H9 (cell line): ENCODE measurements around the gene OR2AK2. TPM values are rescaled to one million over a fixed set of nuclear protein-coding genes. Genes with fewer than 3 reads are reported as not detected.

ENCODE experiments used
- DNase-seq: peaks from one replicate; pipeline ENCODE4 v3.0.0-alpha.2; 2017
- H2AFZ ChIP-seq: one replicate; pipeline ENCODE4 v1.6.1; 2013; ENCODE audit warnings: mild to moderate bottlenecking, low read length, control low read depth, moderate library complexity
- H2AK5ac ChIP-seq: 2 replicates; pipeline ENCODE4 v1.6.1; 2013; ENCODE audit warnings: low read length, control low read depth, mixed read lengths; ENCODE audit not compliant: insufficient read length
- H2BK120ac ChIP-seq: one replicate; pipeline ENCODE4 v1.6.1; 2013; ENCODE audit warnings: low read depth, mild to moderate bottlenecking, low read length, control low read depth, inconsistent platforms; ENCODE audit not compliant: poor library complexity, severe bottlenecking
- H2BK12ac ChIP-seq: 2 replicates; pipeline ENCODE4 v1.6.1; 2013; ENCODE audit warnings: low read length, control low read depth, mixed read lengths, low read depth; ENCODE audit not compliant: insufficient read length
- H2BK15ac ChIP-seq: 2 replicates; pipeline ENCODE4 v1.6.1; 2013; ENCODE audit warnings: low read depth, low read length, control low read depth
- H2BK20ac ChIP-seq: one replicate; pipeline ENCODE4 v1.6.1; 2013; ENCODE audit warnings: low read depth, mild to moderate bottlenecking, low read length, control low read depth, inconsistent platforms; ENCODE audit not compliant: poor library complexity, severe bottlenecking
- H2BK5ac ChIP-seq: 2 replicates; pipeline ENCODE4 v1.6.1; 2013; ENCODE audit warnings: low read length, control low read depth, mixed read lengths; ENCODE audit not compliant: insufficient read length
- H3K14ac ChIP-seq: 2 replicates; pipeline ENCODE4 v1.6.1; 2013; ENCODE audit warnings: low read length, control low read depth; ENCODE audit not compliant: insufficient read depth
- H3K18ac ChIP-seq: 2 replicates; pipeline ENCODE4 v1.6.1; 2013; ENCODE audit warnings: low read depth, mild to moderate bottlenecking, mixed read lengths, low read length, control low read depth; ENCODE audit not compliant: insufficient read length
- H3K23ac ChIP-seq: 2 replicates; pipeline ENCODE4 v1.6.1; 2013; ENCODE audit warnings: low read length, control low read depth, mixed read lengths, low read depth; ENCODE audit not compliant: insufficient read length
- H3K23me2 ChIP-seq: 2 replicates; pipeline ENCODE4 v1.6.1; 2013; ENCODE audit warnings: low read depth, mild to moderate bottlenecking, mixed read lengths, low read length, control low read depth; ENCODE audit not compliant: insufficient read length, poor library complexity, severe bottlenecking
- H3K27ac ChIP-seq: 2 replicates; pipeline ENCODE4 v1.5.1; 2013; ENCODE audit warnings: low read length, control low read depth, mixed read lengths, low read depth; ENCODE audit not compliant: insufficient read length
- H3K27me3 ChIP-seq: 2 replicates; pipeline ENCODE4 v1.6.1; 2013; ENCODE audit warnings: low read length, control low read depth, inconsistent platforms; ENCODE audit not compliant: insufficient read depth
- H3K4ac ChIP-seq: 2 replicates; pipeline ENCODE4 v1.6.1; 2013; ENCODE audit warnings: low read depth, mild to moderate bottlenecking, control low read depth, inconsistent platforms, low read length, moderate library complexity
- H3K4me1 ChIP-seq: 2 replicates; pipeline ENCODE4 v1.6.1; 2013; ENCODE audit warnings: low read length, control low read depth, inconsistent platforms; ENCODE audit not compliant: insufficient read depth
- H3K4me2 ChIP-seq: 2 replicates; pipeline ENCODE4 v1.6.1; 2013; ENCODE audit warnings: low read length, control low read depth, mixed read lengths; ENCODE audit not compliant: insufficient read length, insufficient read depth
- H3K56ac ChIP-seq: 2 replicates; pipeline ENCODE4 v1.6.1; 2013; ENCODE audit warnings: low read depth, mild to moderate bottlenecking, mixed read lengths, low read length, control low read depth; ENCODE audit not compliant: insufficient read length
- H3K79me1 ChIP-seq: 2 replicates; pipeline ENCODE4 v1.6.1; 2013; ENCODE audit warnings: low read depth, mild to moderate bottlenecking, moderate library complexity, low read length, control low read depth, inconsistent platforms; ENCODE audit not compliant: insufficient read depth, poor library complexity, severe bottlenecking
- H3K79me2 ChIP-seq: 2 replicates; pipeline ENCODE4 v1.6.1; 2013; ENCODE audit warnings: low read length, control low read depth, inconsistent platforms; ENCODE audit not compliant: insufficient read depth
- H3K9ac ChIP-seq: 2 replicates; pipeline ENCODE4 v1.6.1; 2013; ENCODE audit warnings: low read length, control low read depth, mixed read lengths; ENCODE audit not compliant: insufficient read length; ENCODE audit errors: extremely low read depth
- H3K9me3 ChIP-seq: one replicate; pipeline ENCODE4 v1.6.1; 2013; ENCODE audit warnings: low read depth, low read length, inconsistent platforms; ENCODE audit not compliant: control insufficient read depth
- H3T11ph ChIP-seq: one replicate; pipeline ENCODE4 v1.6.1; 2013; ENCODE audit warnings: mild to moderate bottlenecking, low read length, control low read depth, inconsistent platforms
- H4K20me1 ChIP-seq: one replicate; pipeline ENCODE4 v1.6.1; 2013; ENCODE audit not compliant: control insufficient read depth, insufficient read length, insufficient read depth
- H4K5ac ChIP-seq: 2 replicates; pipeline ENCODE4 v1.6.1; 2013; ENCODE audit warnings: low read depth, mild to moderate bottlenecking, mixed read lengths, low read length, control low read depth; ENCODE audit not compliant: insufficient read length
- H4K8ac ChIP-seq: replicated peaks from 2 replicates; pipeline ENCODE4 v1.6.1; 2013; ENCODE audit warnings: low read length, control low read depth, mixed read lengths, low read depth; ENCODE audit not compliant: insufficient read length
- H4K91ac ChIP-seq: 2 replicates; pipeline ENCODE4 v1.6.1; 2013; ENCODE audit warnings: low read depth, mild to moderate bottlenecking, moderate library complexity, mixed read lengths, low read length, control low read depth; ENCODE audit not compliant: insufficient read length
- H3K27ac Mint-ChIP-seq, 3 experiments: 2 replicates in 2 of 3; 3 replicates in 1 of 3; pipeline ENCODE4 v1.8.0; 2020 to 2021; ENCODE audit warnings: mixed read lengths in 3 of 3, mild to moderate bottlenecking in 1 of 3, moderate library complexity in 1 of 3
- H3K27me3 Mint-ChIP-seq: 2 replicates; pipeline ENCODE4 v1.8.0; 2021; ENCODE audit warnings: low read depth, mild to moderate bottlenecking, moderate library complexity, mixed read lengths
- H3K36me3 Mint-ChIP-seq, 3 experiments: 2 replicates in 2 of 3; 3 replicates in 1 of 3; pipeline ENCODE4 v1.8.0; 2020 to 2021; ENCODE audit warnings: low read depth in 3 of 3, mixed read lengths in 3 of 3; ENCODE audit not compliant: insufficient read depth in 1 of 3
- H3K4me1 Mint-ChIP-seq, 2 experiments: 2 replicates each; pipeline ENCODE4 v1.8.0; 2020; ENCODE audit warnings: mixed read lengths in 2 of 2
- H3K4me3 Mint-ChIP-seq, 2 experiments: 2 replicates in 1 of 2; 3 replicates in 1 of 2; pipeline ENCODE4 v1.8.0; 2020 to 2021; ENCODE audit warnings: mild to moderate bottlenecking in 2 of 2, mixed read lengths in 2 of 2, moderate library complexity in 1 of 2
- H3K9me3 Mint-ChIP-seq, 2 experiments: 2 replicates in 1 of 2; 3 replicates in 1 of 2; pipeline ENCODE4 v1.8.0; 2020; ENCODE audit warnings: mild to moderate bottlenecking in 2 of 2, mixed read lengths in 2 of 2, moderate library complexity in 1 of 2
- WGBS: extraction: QIAGEN DNeasy Blood & Tissue Kit; methylation state at CpG from one replicate; pipeline ENCODE4 v1.1.7; 2013; ENCODE audit warnings: missing lambda C conversion rate, low lambda C conversion rate, mixed read lengths; ENCODE audit not compliant: insufficient read length; ENCODE audit errors: extremely low coverage; 5-methylcytosine and 5-hydroxymethylcytosine counted together
- total RNA-seq: library from RNA; stranded (reverse); gene quantifications from 2 replicates; pipeline ENCODE4 v1.2.1, GENCODE V29; 2021
- TF ChIP-seq, protein P1 (sequence below): fragments of 200-600 bp; sonication (generic); conservative IDR thresholded peaks from 3 replicates; pipeline ENCODE4 v1.8.0; 2021; ENCODE audit warnings: antibody characterized with exemption, mild to moderate bottlenecking

Gene OR2AK2
- total RNA-seq, 1 experiment from 2014 or later: not detected

DNA sequence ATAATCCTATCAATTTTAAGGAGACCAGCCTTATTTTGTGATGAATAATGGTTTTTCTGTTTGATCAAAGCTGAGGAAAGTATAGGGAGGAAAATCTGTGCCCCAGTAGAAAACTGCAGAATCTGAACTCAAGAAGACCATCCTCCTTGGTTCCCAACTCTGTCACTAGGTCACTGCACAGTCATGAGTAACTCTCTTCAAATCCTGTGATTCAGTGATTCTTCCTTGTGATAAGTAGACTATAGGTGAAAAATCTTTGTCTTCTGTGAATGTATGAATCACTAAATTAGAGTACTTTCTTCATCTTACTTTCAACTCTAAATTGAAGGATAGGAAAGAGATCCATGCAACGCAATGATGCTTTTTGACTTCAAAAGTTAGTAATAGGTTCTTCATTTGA is 35.1 kb downstream of the OR2AK2 start:
- H2AK5ac ChIP-seq: no peak overlapping the region

More for the DNA sequence above, 35.1 kb downstream of the OR2AK2 start:
- Histone ChIP-seq H3K23me2 (no peaks in the 10 kb centered on the region), H3K4me2 (no peak overlapping the region), H3K4ac (no peak overlapping the region), H4K20me1 (no peaks in the 10 kb centered on the region), H3K56ac (no peak overlapping the region), H3K18ac (no peak overlapping the region), H3K4me1 (no peaks in the 10 kb centered on the region), H2BK15ac (no peak overlapping the region), H2AFZ (no peak overlapping the region), H2BK120ac (no peak overlapping the region), H3K79me1 (no peaks in the 10 kb centered on the region), H3T11ph (no peak overlapping the region), H3K9ac (no peak overlapping the region), H3K27ac (no peak overlapping the region), H3K14ac (no peak overlapping the region), H4K8ac (no peak overlapping the region), H2BK20ac (no peak overlapping the region), H2BK12ac (no peak overlapping the region), H4K5ac (no peak overlapping the region), H4K91ac (no peak overlapping the region), H3K9me3 (peaks cover 62% of the 10 kb centered on the region), H2BK5ac (no peak overlapping the region), H3K79me2 (no peaks in the 10 kb centered on the region), H3K23ac (no peak overlapping the region), H3K27me3 (no peaks in the 10 kb centered on the region)
- no peak for DNase-seq
- Mint-ChIP-seq H3K27ac (no peak overlapping the region), H3K9me3 (peaks cover 67 to 73% of the 10 kb centered on the region in 2 experiments), H3K36me3 (peaks cover 0 to 25% (median 10%) of the 10 kb centered on the region in 3 experiments; a peak in 5 of 7 replicates), H3K27me3 (peaks cover 1% of the 10 kb centered on the region; the same call in 1 of the 2 replicates), H3K4me3 (no peak overlapping the region), H3K4me1 (no peaks in the 10 kb centered on the region)
- TF ChIP-seq, protein P1, sequence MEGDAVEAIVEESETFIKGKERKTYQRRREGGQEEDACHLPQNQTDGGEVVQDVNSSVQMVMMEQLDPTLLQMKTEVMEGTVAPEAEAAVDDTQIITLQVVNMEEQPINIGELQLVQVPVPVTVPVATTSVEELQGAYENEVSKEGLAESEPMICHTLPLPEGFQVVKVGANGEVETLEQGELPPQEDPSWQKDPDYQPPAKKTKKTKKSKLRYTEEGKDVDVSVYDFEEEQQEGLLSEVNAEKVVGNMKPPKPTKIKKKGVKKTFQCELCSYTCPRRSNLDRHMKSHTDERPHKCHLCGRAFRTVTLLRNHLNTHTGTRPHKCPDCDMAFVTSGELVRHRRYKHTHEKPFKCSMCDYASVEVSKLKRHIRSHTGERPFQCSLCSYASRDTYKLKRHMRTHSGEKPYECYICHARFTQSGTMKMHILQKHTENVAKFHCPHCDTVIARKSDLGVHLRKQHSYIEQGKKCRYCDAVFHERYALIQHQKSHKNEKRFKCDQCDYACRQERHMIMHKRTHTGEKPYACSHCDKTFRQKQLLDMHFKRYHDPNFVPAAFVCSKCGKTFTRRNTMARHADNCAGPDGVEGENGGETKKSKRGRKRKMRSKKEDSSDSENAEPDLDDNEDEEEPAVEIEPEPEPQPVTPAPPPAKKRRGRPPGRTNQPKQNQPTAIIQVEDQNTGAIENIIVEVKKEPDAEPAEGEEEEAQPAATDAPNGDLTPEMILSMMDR: no peak
- no CpG with 5 or more reads among the region's 1 CpG for WGBS
